GM12878 (cell line): ENCODE data around the gene CCDC70. TPM values are rescaled to one million over a fixed set of nuclear protein-coding genes. Genes with fewer than 3 reads are reported as not detected.

Experiments
- ATAC-seq: fragments of 200-7000 bp; cut with Tn5 transposase; 3 replicates; pipeline ENCODE4 v1.9.1; 2020; ENCODE audit warnings: mild to moderate bottlenecking, moderate library complexity
- BruUV-seq: library from RNA; stranded (reverse); fragments of 400-500 nt; replicated peaks from 2 replicates; lab custom pipeline; 2021; lab: Mats Ljungman, UMichigan
- CTCF ChIA-PET: fragments of 300-600 bp; sonication (Branson Sonifier 250); formaldehyde crosslinking; extraction: SDS; loops from one replicate; lab custom pipeline; 2021; ENCODE audit warnings: inconsistent platforms; lab: Yijun Ruan, JAX
- POLR2A ChIA-PET: fragments of 350-600 bp; formaldehyde crosslinking; extraction: SDS; loops from one replicate; lab custom pipeline; 2021; ENCODE audit warnings: inconsistent platforms; lab: Charles Lee
- RAD21 ChIA-PET: fragments of 300-600 bp; sonication (Branson Sonifier 250); formaldehyde crosslinking; loops from one replicate; lab custom pipeline; 2023; ENCODE audit warnings: antibody characterized with exemption; ENCODE audit not compliant: unreplicated experiment; lab: Charles Lee
- SMC1A ChIA-PET: fragments of 300-600 bp; sonication (Branson Sonifier 250); formaldehyde crosslinking; loops from one replicate; lab custom pipeline; 2023; ENCODE audit not compliant: unreplicated experiment, uncharacterized antibody; lab: Charles Lee
- DNase-seq: peaks from one replicate; pipeline ENCODE4 v3.0.0-alpha.2; 2011; ENCODE audit warnings: low read depth, low spot score
- FAIRE-seq: peaks from 3 replicates; lab custom pipeline; 2011; peaks lifted over from hg19 to GRCh38; lab: Jason Lieb, UNC
- H2AFZ ChIP-seq: 2 replicates; pipeline ENCODE4 v1.6.0; 2011; ENCODE audit warnings: low read depth, low read length, control low read depth; ENCODE audit not compliant: control insufficient read depth
- H3K27ac ChIP-seq: 2 replicates; pipeline ENCODE4 v1.5.1; 2011; ENCODE audit warnings: control low read depth; ENCODE audit not compliant: control insufficient read depth, insufficient read depth
- H3K27me3 ChIP-seq, 2 experiments: replicated peaks in 1 of 2; 2 replicates each; pipeline versions ENCODE4 v1.6.0 to v1.6.1; 2011; ENCODE audit warnings: low read length in 1 of 2; ENCODE audit not compliant: control insufficient read depth in 2 of 2, insufficient read depth in 2 of 2
- H3K36me3 ChIP-seq, 2 experiments: 2 replicates each; pipeline ENCODE4 v1.5.1; 2011; ENCODE audit warnings: low read length in 1 of 2; ENCODE audit not compliant: control insufficient read depth in 2 of 2, insufficient read depth in 2 of 2
- H3K4me1 ChIP-seq: 2 replicates; pipeline ENCODE4 v1.6.1; 2011; ENCODE audit warnings: mild to moderate bottlenecking, low read length, moderate library complexity, mixed read lengths; ENCODE audit not compliant: control insufficient read depth, insufficient read depth
- H3K4me2 ChIP-seq: 2 replicates; pipeline ENCODE4 v1.6.0; 2011; ENCODE audit warnings: control low read depth; ENCODE audit not compliant: control insufficient read depth, insufficient read depth
- H3K4me3 ChIP-seq: fragments of 200-600 bp; sonication (generic); 2 replicates; pipeline ENCODE4 v1.5.1; 2016
- H3K79me2 ChIP-seq: 2 replicates; pipeline ENCODE4 v1.6.0; 2011; ENCODE audit warnings: low read length; ENCODE audit not compliant: control insufficient read depth, insufficient read depth
- H3K9ac ChIP-seq: 2 replicates; pipeline ENCODE4 v1.8.0; 2011; ENCODE audit warnings: low read length, control low read depth, mixed read lengths; ENCODE audit not compliant: control insufficient read depth, insufficient read depth
- H3K9me3 ChIP-seq: replicated peaks from 3 replicates; pipeline ENCODE4 v1.5.1; 2011; ENCODE audit warnings: mild to moderate bottlenecking, low read length; ENCODE audit not compliant: control insufficient read depth, insufficient read depth
- H4K20me1 ChIP-seq: 2 replicates; pipeline ENCODE4 v1.6.0; 2011; ENCODE audit not compliant: control insufficient read depth, insufficient read depth
- EZH2 ChIP-seq: IDR thresholded peaks from 2 replicates; pipeline ENCODE4 v1.6.1; 2012; ENCODE audit warnings: low read depth, mild to moderate bottlenecking, control low read depth, inconsistent platforms, low read length, borderline replicate concordance; ENCODE audit not compliant: control insufficient read depth
- GATAD2B ChIP-seq: fragments of 450-650 bp; conservative IDR thresholded peaks from 2 replicates; pipeline ENCODE4 v1.6.1; 2017; ENCODE audit warnings: low read depth, mild to moderate bottlenecking, moderate library complexity
- POU2F2 ChIP-seq: IDR thresholded peaks from 3 replicates; pipeline ENCODE4 v1.6.1; 2011; ENCODE audit warnings: low read depth, mild to moderate bottlenecking, low read length, borderline replicate concordance
- TARDBP ChIP-seq: IDR thresholded peaks from 2 replicates; pipeline ENCODE4 v1.6.1; 2016; ENCODE audit warnings: borderline replicate concordance
- TBL1XR1 ChIP-seq: IDR thresholded peaks from 2 replicates; pipeline ENCODE4 v1.6.1; 2012; ENCODE audit warnings: low read depth, low read length, improper control_type of control experiment
- TCF7 ChIP-seq: IDR thresholded peaks from 2 replicates; pipeline ENCODE4 v1.6.1; 2014; ENCODE audit warnings: antibody characterized with exemption, borderline replicate concordance
- ZBED1 ChIP-seq: IDR thresholded peaks from 2 replicates; pipeline ENCODE4 v1.6.1; 2016; ENCODE audit warnings: borderline replicate concordance
- WGBS: methylation state at CpG from one replicate; pipeline ENCODE4 v1.1.6; 2016; ENCODE audit warnings: low lambda C conversion rate; ENCODE audit not compliant: insufficient replicate concordance, insufficient coverage; ENCODE audit errors: missing lambda C conversion rate; 5-methylcytosine and 5-hydroxymethylcytosine counted together
- in situ Hi-C: fragments of 300-500 bp; cut with MboI; formaldehyde crosslinking; loops from 9 replicates; pipeline ENCODE4 v1.14.3; 2018; ENCODE audit warnings: mixed read lengths
- intact Hi-C: fragments of 100-400 bp; cut with micrococcal nuclease; formaldehyde crosslinking; loops from one replicate; pipeline ENCODE4 v1.14.2; 2022; ENCODE audit not compliant: unreplicated experiment
- polyA plus RNA-seq, 11 experiments: library from polyadenylated mRNA; depleted of rRNA in 4 of 11; unstranded in 6 of 11; stranded (reverse) in 5 of 11; fragments of >200 nt; fragmentation: Nextera tagmentation in 4 of 11; fragmentation: Illumina TruSeq in 1 of 11; extraction: Ambion mirVana in 4 of 11; extraction: Trizol in 1 of 11; gene quantifications; 1 replicate in 1 of 11; 2 replicates in 10 of 11; pipeline versions ENCODE4 v1.2.1 to v1.2.3, GENCODE V29; 2011 to 2016; ENCODE audit warnings: inconsistent platforms in 2 of 11, missing spikeins in 2 of 11, low read depth in 1 of 11
- total RNA-seq, 4 experiments: library from RNA; depleted of rRNA in 3 of 4; stranded (reverse); fragments of >200 nt in 3 of 4; fragmentation: Illumina TruSeq in 1 of 4; extraction: Trizol in 1 of 4; gene quantifications; 2 replicates each; pipeline versions ENCODE4 v1.2.1 to v1.2.3, GENCODE V29; 2013 to 2021
- TF ChIP-seq, protein P1 (sequence below), 3 experiments: IDR thresholded peaks in 2 of 3; conservative IDR thresholded peaks in 1 of 3; 2 replicates each; pipeline ENCODE4 v1.5.1; 2011; ENCODE audit warnings: low read depth in 3 of 3, low read length in 3 of 3, mild to moderate bottlenecking in 3 of 3, control low read depth in 2 of 3, moderate library complexity in 2 of 3, inconsistent platforms in 1 of 3, mixed read lengths in 1 of 3; ENCODE audit not compliant: control insufficient read depth in 2 of 3, insufficient read depth in 1 of 3; ENCODE audit errors: extremely low read depth in 1 of 3
- TF ChIP-seq, protein P2 (sequence below): IDR thresholded peaks from 2 replicates; pipeline ENCODE4 v1.6.1; 2011; ENCODE audit warnings: borderline replicate concordance, low read depth, mild to moderate bottlenecking, moderate library complexity, low read length; ENCODE audit not compliant: insufficient read depth, poor library complexity, severe bottlenecking
- TF ChIP-seq, protein P3 (sequence below): fragments of 150-350 bp; IDR thresholded peaks from 2 replicates; pipeline ENCODE4 v1.6.1; 2014; ENCODE audit warnings: mild to moderate bottlenecking, low read depth, low read length
- TF ChIP-seq, protein P4 (sequence below): IDR thresholded peaks from 2 replicates; pipeline ENCODE4 v1.6.1; 2012; ENCODE audit warnings: low read depth, low read length, improper control_type of control experiment
- TF ChIP-seq, protein P5 (sequence below): IDR thresholded peaks from 2 replicates; pipeline ENCODE4 v1.6.1; 2012; ENCODE audit warnings: low read depth, low read length, improper control_type of control experiment

CCDC70 gene
- total and polyA plus RNA-seq, 10 of the 15 experiments (the other 5 are each of a cell fraction or from before 2014, with no cell fraction given), result not detected

DNA sequence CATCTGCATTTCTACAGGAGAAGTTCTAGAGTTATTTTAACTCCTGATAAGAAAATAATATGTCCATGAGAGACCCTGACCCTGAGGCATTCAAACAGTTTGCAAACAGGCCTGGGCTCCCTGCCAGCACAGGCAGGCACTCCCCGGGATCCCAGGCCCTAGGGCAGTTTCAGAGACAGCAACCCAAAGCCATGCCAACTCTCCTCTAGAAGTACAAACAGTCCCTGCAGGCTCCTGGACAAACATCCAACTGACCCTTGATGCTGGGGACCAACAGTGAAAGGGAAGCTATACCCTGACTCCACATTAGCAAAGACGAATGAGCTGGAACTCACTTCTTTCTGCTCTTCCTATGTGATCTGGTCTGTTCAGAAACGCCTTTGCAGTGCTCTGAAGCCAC is 44.8 kb downstream of the CCDC70 start (continued):
- TF ChIP-seq, protein P1, sequence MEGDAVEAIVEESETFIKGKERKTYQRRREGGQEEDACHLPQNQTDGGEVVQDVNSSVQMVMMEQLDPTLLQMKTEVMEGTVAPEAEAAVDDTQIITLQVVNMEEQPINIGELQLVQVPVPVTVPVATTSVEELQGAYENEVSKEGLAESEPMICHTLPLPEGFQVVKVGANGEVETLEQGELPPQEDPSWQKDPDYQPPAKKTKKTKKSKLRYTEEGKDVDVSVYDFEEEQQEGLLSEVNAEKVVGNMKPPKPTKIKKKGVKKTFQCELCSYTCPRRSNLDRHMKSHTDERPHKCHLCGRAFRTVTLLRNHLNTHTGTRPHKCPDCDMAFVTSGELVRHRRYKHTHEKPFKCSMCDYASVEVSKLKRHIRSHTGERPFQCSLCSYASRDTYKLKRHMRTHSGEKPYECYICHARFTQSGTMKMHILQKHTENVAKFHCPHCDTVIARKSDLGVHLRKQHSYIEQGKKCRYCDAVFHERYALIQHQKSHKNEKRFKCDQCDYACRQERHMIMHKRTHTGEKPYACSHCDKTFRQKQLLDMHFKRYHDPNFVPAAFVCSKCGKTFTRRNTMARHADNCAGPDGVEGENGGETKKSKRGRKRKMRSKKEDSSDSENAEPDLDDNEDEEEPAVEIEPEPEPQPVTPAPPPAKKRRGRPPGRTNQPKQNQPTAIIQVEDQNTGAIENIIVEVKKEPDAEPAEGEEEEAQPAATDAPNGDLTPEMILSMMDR (IDR thresholded peaks at IDR 0.05 in 2 of 3, conservative IDR thresholded peaks at IDR 0.05 in 1 of 3; ENCODE audit: control insufficient read depth in 2 of 3, extremely low read depth in 1 of 3, insufficient read depth in 1 of 3, low read depth in 3 of 3, low read length in 3 of 3), result no peak
- no peak for TF ChIP-seq TCF7
- TF ChIP-seq, all 136 proteins: peak for 0

DNA sequence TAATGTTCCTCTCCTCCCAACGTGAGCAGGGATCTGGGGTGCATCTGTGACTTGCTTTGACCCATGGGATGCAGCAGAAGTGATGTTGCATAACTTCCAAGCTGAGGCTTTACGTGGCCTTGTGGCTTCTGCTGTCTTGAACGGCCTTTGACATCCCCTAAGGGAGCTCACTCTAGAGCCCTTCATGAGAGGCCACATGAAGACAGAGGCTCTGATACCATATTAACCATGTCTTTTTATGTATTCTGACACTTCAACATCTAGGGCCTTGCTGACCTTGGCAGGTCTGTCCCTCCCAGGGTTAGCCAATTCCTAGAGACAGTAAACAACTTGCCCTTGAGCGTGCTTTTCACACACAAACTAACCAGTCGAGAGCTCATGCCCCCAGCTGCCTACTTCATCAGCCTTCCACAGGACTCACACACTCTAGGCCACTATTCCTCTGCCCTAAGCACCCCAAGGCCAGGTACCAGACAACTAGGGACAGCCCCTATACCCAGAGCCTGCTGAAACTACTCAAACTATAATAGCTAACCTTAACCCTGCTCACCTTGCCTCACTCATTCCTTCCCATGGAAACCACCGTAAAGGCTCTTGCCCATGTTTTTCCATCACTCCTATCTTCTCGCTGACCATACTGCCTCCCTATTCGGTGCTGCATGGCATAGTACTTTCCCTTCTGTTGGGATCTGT is 45.4 kb downstream of the CCDC70 start:
- DNase-seq (no peak), FAIRE-seq (no peak), ATAC-seq (no peak)
- Histone ChIP-seq H4K20me1 (0 out of 2 replicates have a peak, but pooled peaks cover 3% of the 10 kb centered on the region), H3K4me3 (no peak overlapping the region), H3K27ac (no peak overlapping the region), H3K4me1 (0 out of 2 replicates have a peak, but pooled peaks cover 3% of the 10 kb centered on the region), H3K9ac (no peak overlapping the region), H3K79me2 (no peaks in the 10 kb centered on the region), H3K27me3 (no peaks in the 10 kb centered on the region; a peak in 2 of 4 replicates), H3K9me3 (no peaks in the 10 kb centered on the region), H3K4me2 (no peak overlapping the region), H3K36me3 (no peaks in the 10 kb centered on the region), H2AFZ (no peak overlapping the region)
- POLR2A ChIA-PET, result interaction anchor here (0.6 kb wide), 1 partner anchor 43 kb away, joined by 3 read pairs; no protein-coding TSS in a partner anchor
- CTCF ChIA-PET, result no interaction called here
- 50% methylated on average over 8 of the region's 8 CpGs for WGBS
- intact Hi-C loops (no loop called here), in situ Hi-C loops (no loop called here)
- RAD21 ChIA-PET, result interaction anchor here (1.6 kb wide), 1 partner anchor 11 kb away, joined by 4 read pairs; no protein-coding TSS in a partner anchor
- SMC1A ChIA-PET, result interaction anchor here (1.4 kb wide), 1 partner anchor 101 kb away, joined by 3 read pairs; no protein-coding TSS in a partner anchor
- no TSS peak for BruUV-seq
- no peak for TF ChIP-seq EZH2
- no peak for TF ChIP-seq TARDBP
- TF ChIP-seq TBL1XR1, result no peak
- TF ChIP-seq POU2F2, result no peak
- TF ChIP-seq, protein P2, sequence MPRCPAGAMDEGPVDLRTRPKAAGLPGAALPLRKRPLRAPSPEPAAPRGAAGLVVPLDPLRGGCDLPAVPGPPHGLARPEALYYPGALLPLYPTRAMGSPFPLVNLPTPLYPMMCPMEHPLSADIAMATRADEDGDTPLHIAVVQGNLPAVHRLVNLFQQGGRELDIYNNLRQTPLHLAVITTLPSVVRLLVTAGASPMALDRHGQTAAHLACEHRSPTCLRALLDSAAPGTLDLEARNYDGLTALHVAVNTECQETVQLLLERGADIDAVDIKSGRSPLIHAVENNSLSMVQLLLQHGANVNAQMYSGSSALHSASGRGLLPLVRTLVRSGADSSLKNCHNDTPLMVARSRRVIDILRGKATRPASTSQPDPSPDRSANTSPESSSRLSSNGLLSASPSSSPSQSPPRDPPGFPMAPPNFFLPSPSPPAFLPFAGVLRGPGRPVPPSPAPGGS, result no peak
- TF ChIP-seq, protein P3, sequence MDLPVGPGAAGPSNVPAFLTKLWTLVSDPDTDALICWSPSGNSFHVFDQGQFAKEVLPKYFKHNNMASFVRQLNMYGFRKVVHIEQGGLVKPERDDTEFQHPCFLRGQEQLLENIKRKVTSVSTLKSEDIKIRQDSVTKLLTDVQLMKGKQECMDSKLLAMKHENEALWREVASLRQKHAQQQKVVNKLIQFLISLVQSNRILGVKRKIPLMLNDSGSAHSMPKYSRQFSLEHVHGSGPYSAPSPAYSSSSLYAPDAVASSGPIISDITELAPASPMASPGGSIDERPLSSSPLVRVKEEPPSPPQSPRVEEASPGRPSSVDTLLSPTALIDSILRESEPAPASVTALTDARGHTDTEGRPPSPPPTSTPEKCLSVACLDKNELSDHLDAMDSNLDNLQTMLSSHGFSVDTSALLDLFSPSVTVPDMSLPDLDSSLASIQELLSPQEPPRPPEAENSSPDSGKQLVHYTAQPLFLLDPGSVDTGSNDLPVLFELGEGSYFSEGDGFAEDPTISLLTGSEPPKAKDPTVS, result no peak
- TF ChIP-seq, protein P4, sequence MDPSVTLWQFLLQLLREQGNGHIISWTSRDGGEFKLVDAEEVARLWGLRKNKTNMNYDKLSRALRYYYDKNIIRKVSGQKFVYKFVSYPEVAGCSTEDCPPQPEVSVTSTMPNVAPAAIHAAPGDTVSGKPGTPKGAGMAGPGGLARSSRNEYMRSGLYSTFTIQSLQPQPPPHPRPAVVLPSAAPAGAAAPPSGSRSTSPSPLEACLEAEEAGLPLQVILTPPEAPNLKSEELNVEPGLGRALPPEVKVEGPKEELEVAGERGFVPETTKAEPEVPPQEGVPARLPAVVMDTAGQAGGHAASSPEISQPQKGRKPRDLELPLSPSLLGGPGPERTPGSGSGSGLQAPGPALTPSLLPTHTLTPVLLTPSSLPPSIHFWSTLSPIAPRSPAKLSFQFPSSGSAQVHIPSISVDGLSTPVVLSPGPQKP, result no peak
- TF ChIP-seq, protein P5, sequence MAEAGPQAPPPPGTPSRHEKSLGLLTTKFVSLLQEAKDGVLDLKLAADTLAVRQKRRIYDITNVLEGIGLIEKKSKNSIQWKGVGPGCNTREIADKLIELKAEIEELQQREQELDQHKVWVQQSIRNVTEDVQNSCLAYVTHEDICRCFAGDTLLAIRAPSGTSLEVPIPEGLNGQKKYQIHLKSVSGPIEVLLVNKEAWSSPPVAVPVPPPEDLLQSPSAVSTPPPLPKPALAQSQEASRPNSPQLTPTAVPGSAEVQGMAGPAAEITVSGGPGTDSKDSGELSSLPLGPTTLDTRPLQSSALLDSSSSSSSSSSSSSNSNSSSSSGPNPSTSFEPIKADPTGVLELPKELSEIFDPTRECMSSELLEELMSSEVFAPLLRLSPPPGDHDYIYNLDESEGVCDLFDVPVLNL, result no peak
- TF ChIP-seq GATAD2B, result no peak
- no peak for TF ChIP-seq ZBED1
